GM12892 (cell line): ENCODE results near the gene GPSM3.

Experiments used
- POLR2A ChIP-seq: IDR thresholded peaks from 2 replicates; pipeline ENCODE4 v1.6.1; 2011; ENCODE audit warnings: low read depth, low read length, control low read depth
- POLR2AphosphoS5 ChIP-seq: IDR thresholded peaks from 2 replicates; pipeline ENCODE4 v1.6.1; 2011; ENCODE audit warnings: low read depth, low read length, control low read depth
- TAF1 ChIP-seq: IDR thresholded peaks from 2 replicates; pipeline ENCODE4 v1.6.1; 2011; ENCODE audit warnings: low read depth, mild to moderate bottlenecking, control low read depth, low read length, borderline replicate concordance

DNA sequence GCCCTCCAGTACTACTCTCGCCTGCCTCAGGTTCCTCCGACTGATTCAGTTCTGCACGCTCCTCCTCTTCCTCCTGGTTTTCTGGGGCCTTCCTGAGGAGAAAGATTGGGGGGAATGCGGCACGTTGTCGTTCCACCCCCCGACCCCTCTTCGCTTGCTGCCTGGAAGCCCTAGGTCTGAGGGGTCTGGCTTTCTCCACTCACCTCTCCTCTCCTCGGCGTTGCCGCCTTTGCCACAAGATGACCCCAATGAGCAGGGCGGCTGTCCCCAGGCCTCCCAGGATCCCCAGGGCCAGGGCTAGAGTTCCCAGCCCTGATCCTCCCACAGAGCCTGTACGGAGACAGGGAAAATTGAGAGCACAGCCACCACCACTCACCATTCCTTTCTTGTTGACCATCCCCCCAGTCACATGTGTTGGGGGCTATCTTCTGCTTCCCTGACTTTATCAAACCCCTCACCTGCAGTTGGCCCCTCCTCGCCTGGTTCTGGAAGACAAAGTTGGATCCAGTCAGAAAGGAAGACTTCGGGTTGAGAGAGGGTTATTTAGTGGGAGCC is 11.2 kb downstream of the GPSM3 start:
- TF ChIP-seq POLR2A = no peak
- no peak for TF ChIP-seq POLR2AphosphoS5
- no peak for TF ChIP-seq TAF1
